Amygdala (tissue), 56 donors: Measurements from ENCODE around the gene SETX.

ENCODE experiments used
- DNase-seq, 56 donors: peaks; one replicate each; lab custom pipeline; 2025; lab: John Stamatoyannopoulos, UW

The SETX gene

GRCh38 chr9:132364068-132364467, 9.3 kb upstream of the SETX start:
- no peak for DNase-seq

GRCh38 chr9:132357764-132358163, 3.0 kb upstream of the SETX start:
- DNase-seq: no peak

GRCh38 chr9:132356324-132356924, 1.6 kb upstream of the SETX start:
- no peak for DNase-seq

- DNase-seq: no peak
These were observed 3.3 kb downstream of the SETX start for GRCh38 chr9:132351404-132352045.

GRCh38 chr9:132350861-132351315, 3.9 kb downstream of the SETX start:
- no peak for DNase-seq

GRCh38 chr9:132348676-132349075, 6.1 kb downstream of the SETX start:
- DNase-seq: no peak

GRCh38 chr9:132346177-132346576, 8.6 kb downstream of the SETX start:
- DNase-seq: no peak

- peak in 30 of 56 donors; percentile 2 to 71 (median 32) for DNase-seq
These were observed 13.5 kb downstream of the SETX start for GRCh38 chr9:132341177-132341840.

GRCh38 chr9:132334364-132334763, 20.4 kb downstream of the SETX start:
- no peak for DNase-seq

- DNase-seq: no peak
These were observed 21.2 kb downstream of the SETX start for GRCh38 chr9:132333556-132333955.

GRCh38 chr9:132328580-132328979, 26.2 kb downstream of the SETX start:
- no peak for DNase-seq

- no peak for DNase-seq
These were observed 27.2 kb downstream of the SETX start for GRCh38 chr9:132327537-132327936.

GRCh38 chr9:132324425-132324824, 30.4 kb downstream of the SETX start:
- no peak for DNase-seq

- no peak for DNase-seq
These were observed 35.2 kb downstream of the SETX start for GRCh38 chr9:132319421-132320110.

GRCh38 chr9:132312873-132313272, 41.9 kb downstream of the SETX start:
- DNase-seq: no peak

GRCh38 chr9:132312426-132312825, 42.4 kb downstream of the SETX start:
- no peak for DNase-seq

- DNase-seq: no peak
These were observed 42.8 kb downstream of the SETX start for GRCh38 chr9:132311978-132312377.

- DNase-seq: no peak
These were observed 45.7 kb downstream of the SETX start for GRCh38 chr9:132309056-132309455.

GRCh38 chr9:132301521-132301920, 53.3 kb downstream of the SETX start:
- DNase-seq: no peak

- DNase-seq: no peak
These were observed 55.6 kb downstream of the SETX start for GRCh38 chr9:132299221-132299620.

GRCh38 chr9:132295181-132295580, 59.6 kb downstream of the SETX start:
- no peak for DNase-seq
